H9 (cell line): ENCODE results near the gene VSX1. TPM values are rescaled to one million over a fixed set of nuclear protein-coding genes. Genes with fewer than 3 reads are reported as not detected.

Experiments
- DNase-seq: peaks from one replicate; pipeline ENCODE4 v3.0.0-alpha.2; 2017
- H2AFZ ChIP-seq: one replicate; pipeline ENCODE4 v1.6.1; 2013; ENCODE audit warnings: mild to moderate bottlenecking, low read length, control low read depth, moderate library complexity
- H2AK5ac ChIP-seq: 2 replicates; pipeline ENCODE4 v1.6.1; 2013; ENCODE audit warnings: low read length, control low read depth, mixed read lengths; ENCODE audit not compliant: insufficient read length
- H2BK120ac ChIP-seq: one replicate; pipeline ENCODE4 v1.6.1; 2013; ENCODE audit warnings: low read depth, mild to moderate bottlenecking, low read length, control low read depth, inconsistent platforms; ENCODE audit not compliant: poor library complexity, severe bottlenecking
- H2BK12ac ChIP-seq: 2 replicates; pipeline ENCODE4 v1.6.1; 2013; ENCODE audit warnings: low read length, control low read depth, mixed read lengths, low read depth; ENCODE audit not compliant: insufficient read length
- H2BK15ac ChIP-seq: 2 replicates; pipeline ENCODE4 v1.6.1; 2013; ENCODE audit warnings: low read depth, low read length, control low read depth
- H2BK20ac ChIP-seq: one replicate; pipeline ENCODE4 v1.6.1; 2013; ENCODE audit warnings: low read depth, mild to moderate bottlenecking, low read length, control low read depth, inconsistent platforms; ENCODE audit not compliant: poor library complexity, severe bottlenecking
- H2BK5ac ChIP-seq: 2 replicates; pipeline ENCODE4 v1.6.1; 2013; ENCODE audit warnings: low read length, control low read depth, mixed read lengths; ENCODE audit not compliant: insufficient read length
- H3K14ac ChIP-seq: 2 replicates; pipeline ENCODE4 v1.6.1; 2013; ENCODE audit warnings: low read length, control low read depth; ENCODE audit not compliant: insufficient read depth
- H3K18ac ChIP-seq: 2 replicates; pipeline ENCODE4 v1.6.1; 2013; ENCODE audit warnings: low read depth, mild to moderate bottlenecking, mixed read lengths, low read length, control low read depth; ENCODE audit not compliant: insufficient read length
- H3K23ac ChIP-seq: 2 replicates; pipeline ENCODE4 v1.6.1; 2013; ENCODE audit warnings: low read length, control low read depth, mixed read lengths, low read depth; ENCODE audit not compliant: insufficient read length
- H3K23me2 ChIP-seq: 2 replicates; pipeline ENCODE4 v1.6.1; 2013; ENCODE audit warnings: low read depth, mild to moderate bottlenecking, mixed read lengths, low read length, control low read depth; ENCODE audit not compliant: insufficient read length, poor library complexity, severe bottlenecking
- H3K27ac ChIP-seq: 2 replicates; pipeline ENCODE4 v1.5.1; 2013; ENCODE audit warnings: low read length, control low read depth, mixed read lengths, low read depth; ENCODE audit not compliant: insufficient read length
- H3K27me3 ChIP-seq: 2 replicates; pipeline ENCODE4 v1.6.1; 2013; ENCODE audit warnings: low read length, control low read depth, inconsistent platforms; ENCODE audit not compliant: insufficient read depth
- H3K4ac ChIP-seq: 2 replicates; pipeline ENCODE4 v1.6.1; 2013; ENCODE audit warnings: low read depth, mild to moderate bottlenecking, control low read depth, inconsistent platforms, low read length, moderate library complexity
- H3K4me1 ChIP-seq: 2 replicates; pipeline ENCODE4 v1.6.1; 2013; ENCODE audit warnings: low read length, control low read depth, inconsistent platforms; ENCODE audit not compliant: insufficient read depth
- H3K4me2 ChIP-seq: 2 replicates; pipeline ENCODE4 v1.6.1; 2013; ENCODE audit warnings: low read length, control low read depth, mixed read lengths; ENCODE audit not compliant: insufficient read length, insufficient read depth
- H3K56ac ChIP-seq: 2 replicates; pipeline ENCODE4 v1.6.1; 2013; ENCODE audit warnings: low read depth, mild to moderate bottlenecking, mixed read lengths, low read length, control low read depth; ENCODE audit not compliant: insufficient read length
- H3K79me1 ChIP-seq: 2 replicates; pipeline ENCODE4 v1.6.1; 2013; ENCODE audit warnings: low read depth, mild to moderate bottlenecking, moderate library complexity, low read length, control low read depth, inconsistent platforms; ENCODE audit not compliant: insufficient read depth, poor library complexity, severe bottlenecking
- H3K79me2 ChIP-seq: 2 replicates; pipeline ENCODE4 v1.6.1; 2013; ENCODE audit warnings: low read length, control low read depth, inconsistent platforms; ENCODE audit not compliant: insufficient read depth
- H3K9ac ChIP-seq: 2 replicates; pipeline ENCODE4 v1.6.1; 2013; ENCODE audit warnings: low read length, control low read depth, mixed read lengths; ENCODE audit not compliant: insufficient read length; ENCODE audit errors: extremely low read depth
- H3K9me3 ChIP-seq: one replicate; pipeline ENCODE4 v1.6.1; 2013; ENCODE audit warnings: low read depth, low read length, inconsistent platforms; ENCODE audit not compliant: control insufficient read depth
- H3T11ph ChIP-seq: one replicate; pipeline ENCODE4 v1.6.1; 2013; ENCODE audit warnings: mild to moderate bottlenecking, low read length, control low read depth, inconsistent platforms
- H4K20me1 ChIP-seq: one replicate; pipeline ENCODE4 v1.6.1; 2013; ENCODE audit not compliant: control insufficient read depth, insufficient read length, insufficient read depth
- H4K5ac ChIP-seq: 2 replicates; pipeline ENCODE4 v1.6.1; 2013; ENCODE audit warnings: low read depth, mild to moderate bottlenecking, mixed read lengths, low read length, control low read depth; ENCODE audit not compliant: insufficient read length
- H4K8ac ChIP-seq: replicated peaks from 2 replicates; pipeline ENCODE4 v1.6.1; 2013; ENCODE audit warnings: low read length, control low read depth, mixed read lengths, low read depth; ENCODE audit not compliant: insufficient read length
- H4K91ac ChIP-seq: 2 replicates; pipeline ENCODE4 v1.6.1; 2013; ENCODE audit warnings: low read depth, mild to moderate bottlenecking, moderate library complexity, mixed read lengths, low read length, control low read depth; ENCODE audit not compliant: insufficient read length
- H3K27ac Mint-ChIP-seq, 3 experiments: 2 replicates in 2 of 3; 3 replicates in 1 of 3; pipeline ENCODE4 v1.8.0; 2020 to 2021; ENCODE audit warnings: mixed read lengths in 3 of 3, mild to moderate bottlenecking in 1 of 3, moderate library complexity in 1 of 3
- H3K27me3 Mint-ChIP-seq: 2 replicates; pipeline ENCODE4 v1.8.0; 2021; ENCODE audit warnings: low read depth, mild to moderate bottlenecking, moderate library complexity, mixed read lengths
- H3K36me3 Mint-ChIP-seq, 3 experiments: 2 replicates in 2 of 3; 3 replicates in 1 of 3; pipeline ENCODE4 v1.8.0; 2020 to 2021; ENCODE audit warnings: low read depth in 3 of 3, mixed read lengths in 3 of 3; ENCODE audit not compliant: insufficient read depth in 1 of 3
- H3K4me1 Mint-ChIP-seq, 2 experiments: 2 replicates each; pipeline ENCODE4 v1.8.0; 2020; ENCODE audit warnings: mixed read lengths in 2 of 2
- H3K4me3 Mint-ChIP-seq, 2 experiments: 2 replicates in 1 of 2; 3 replicates in 1 of 2; pipeline ENCODE4 v1.8.0; 2020 to 2021; ENCODE audit warnings: mild to moderate bottlenecking in 2 of 2, mixed read lengths in 2 of 2, moderate library complexity in 1 of 2
- H3K9me3 Mint-ChIP-seq, 2 experiments: 2 replicates in 1 of 2; 3 replicates in 1 of 2; pipeline ENCODE4 v1.8.0; 2020; ENCODE audit warnings: mild to moderate bottlenecking in 2 of 2, mixed read lengths in 2 of 2, moderate library complexity in 1 of 2
- CTCF ChIP-seq: fragments of 200-600 bp; sonication (generic); conservative IDR thresholded peaks from 3 replicates; pipeline ENCODE4 v1.8.0; 2021; ENCODE audit warnings: antibody characterized with exemption, mild to moderate bottlenecking
- WGBS: extraction: QIAGEN DNeasy Blood & Tissue Kit; methylation state at CpG from one replicate; pipeline ENCODE4 v1.1.7; 2013; ENCODE audit warnings: missing lambda C conversion rate, low lambda C conversion rate, mixed read lengths; ENCODE audit not compliant: insufficient read length; ENCODE audit errors: extremely low coverage; 5-methylcytosine and 5-hydroxymethylcytosine counted together
- total RNA-seq: library from RNA; stranded (reverse); gene quantifications from 2 replicates; pipeline ENCODE4 v1.2.1, GENCODE V29; 2021

VSX1 gene
- total RNA-seq, 1 experiment from 2014 or later, result not detected

- H3K9me3 ChIP-seq, result no peaks in the 10 kb centered on the region
- H2AFZ ChIP-seq, result no peak overlapping the region
- H2AK5ac ChIP-seq, result no peak overlapping the region
- no peak overlapping the region for H4K91ac ChIP-seq
- peaks cover 2% of the 10 kb centered on the region for H3K23me2 ChIP-seq
- no peak overlapping the region for H3K4me3 Mint-ChIP-seq
- DNase-seq, result no peak
- no peaks in the 10 kb centered on the region for H3K4me1 ChIP-seq
- H2BK120ac ChIP-seq, result no peak overlapping the region
- H3K79me2 ChIP-seq, result no peaks in the 10 kb centered on the region
- no peak for TF ChIP-seq CTCF
- H3K9ac ChIP-seq, result no peak overlapping the region
- no peaks in the 10 kb centered on the region for H3K9me3 Mint-ChIP-seq
- H3K23ac ChIP-seq, result no peak overlapping the region
- no peak overlapping the region for H3K4ac ChIP-seq
- no peak overlapping the region for H3K27ac ChIP-seq
- no CpG with 5 or more reads among the region's 6 CpGs for WGBS
- H3K79me1 ChIP-seq, result no peaks in the 10 kb centered on the region
- H3K56ac ChIP-seq, result no peak overlapping the region
- H2BK12ac ChIP-seq, result no peak overlapping the region
- no peak overlapping the region for H2BK15ac ChIP-seq
- no peak overlapping the region for H2BK5ac ChIP-seq
- no peak overlapping the region for H4K8ac ChIP-seq
- no peak overlapping the region for H3K18ac ChIP-seq
- H4K20me1 ChIP-seq, result peaks cover 2% of the 10 kb centered on the region
- H2BK20ac ChIP-seq, result no peak overlapping the region
- no peak overlapping the region for H3K4me2 ChIP-seq
- H3K4me1 Mint-ChIP-seq, result peaks cover 0 to 3% of the 10 kb centered on the region in 2 experiments; a peak in 3 of 4 replicates
- H4K5ac ChIP-seq, result no peak overlapping the region
- H3K27ac Mint-ChIP-seq, result no peak overlapping the region
- H3K14ac ChIP-seq, result no peak overlapping the region
- no peaks in the 10 kb centered on the region for H3K36me3 Mint-ChIP-seq
- no peaks in the 10 kb centered on the region; the same call in 1 of the 2 replicates for H3K27me3 ChIP-seq
- peaks cover 76% of the 10 kb centered on the region for H3K27me3 Mint-ChIP-seq
- H3T11ph ChIP-seq, result no peak overlapping the region
These were observed 15.6 kb downstream of the VSX1 start for GRCh38 chr20:25066386-25066785.
